Activated T-cell treated with anti-CD3 and anti-CD28 coated beads for 24 hours (primary cell): Measurements from ENCODE around the gene ENTPD7.
"Not testable (repeated sequence)": the region's sequence is repeated elsewhere in the genome, so short reads cannot be mapped to it uniquely, and the experiment has no call there.

Source experiments
- DNase-seq: peaks from one replicate; pipeline ENCODE4 v3.0.0-alpha.2; 2020; ENCODE audit warnings: low read depth

Gene ENTPD7

GRCh38 chr10:99746166-99746565 is 86.9 kb downstream of the ENTPD7 start:
- DNase-seq, result not testable (repeated sequence)

GRCh38 chr10:99748823-99749451 is 89.6 kb downstream of the ENTPD7 start:
- no peak for DNase-seq

- no peak for DNase-seq
Observed at GRCh38 chr10:99750641-99751040, 91.3 kb downstream of the ENTPD7 start.

GRCh38 chr10:99754670-99755069 is 95.4 kb downstream of the ENTPD7 start:
- DNase-seq, result no peak
